Occipital lobe (tissue), 2 donors: ENCODE results near the gene FER1L5. TPM values are rescaled to one million over a fixed set of nuclear protein-coding genes. Genes with fewer than 3 reads are reported as not detected.

ENCODE experiments used
- DNase-seq: peaks from one replicate; lab custom pipeline; 2025; lab: John Stamatoyannopoulos, UW
- total RNA-seq: library from RNA; depleted of rRNA; stranded (reverse); fragments of >200 nt; gene quantifications from one replicate; pipeline ENCODE4 v1.2.3, GENCODE V29; 2014

FER1L5 gene
- total RNA-seq, 1 donor from 2014 or later = 0.47 TPM

GRCh38 chr2:96695602-96696001, 53.0 kb downstream of the FER1L5 start:
- no peak for DNase-seq

GRCh38 chr2:96697476-96697875, 54.9 kb downstream of the FER1L5 start:
- DNase-seq = no peak

GRCh38 chr2:96698221-96698861, 55.8 kb downstream of the FER1L5 start:
- no peak for DNase-seq

GRCh38 chr2:96699021-96699420, 56.5 kb downstream of the FER1L5 start:
- DNase-seq = no peak

GRCh38 chr2:96699621-96700020, 57.1 kb downstream of the FER1L5 start:
- DNase-seq = no peak

- DNase-seq = no peak
Observed at GRCh38 chr2:96700086-96700485, 57.5 kb downstream of the FER1L5 start.

GRCh38 chr2:96701636-96702035, 59.1 kb downstream of the FER1L5 start:
- DNase-seq = no peak

GRCh38 chr2:96702098-96702785, 59.7 kb downstream of the FER1L5 start:
- no peak for DNase-seq

GRCh38 chr2:96703021-96703751, 60.6 kb downstream of the FER1L5 start:
- DNase-seq = no peak

- DNase-seq = no peak
Observed at GRCh38 chr2:96710985-96711384, 68.4 kb downstream of the FER1L5 start.

- DNase-seq = no peak
Observed at GRCh38 chr2:96715658-96716057, 73.1 kb downstream of the FER1L5 start.

GRCh38 chr2:96716388-96716787, 73.8 kb downstream of the FER1L5 start:
- no peak for DNase-seq

- no peak for DNase-seq
Observed at GRCh38 chr2:96726131-96726530, 83.6 kb downstream of the FER1L5 start.

- DNase-seq = no peak
Observed at GRCh38 chr2:96727431-96727830, 84.9 kb downstream of the FER1L5 start.

GRCh38 chr2:96729748-96730147, 87.2 kb downstream of the FER1L5 start:
- DNase-seq = no peak

GRCh38 chr2:96730212-96730611, 87.6 kb downstream of the FER1L5 start:
- DNase-seq = no peak

- no peak for DNase-seq
Observed at GRCh38 chr2:96733931-96734330, 91.4 kb downstream of the FER1L5 start.

GRCh38 chr2:96734880-96735583, 92.5 kb downstream of the FER1L5 start:
- no peak for DNase-seq

- DNase-seq = no peak
Observed at GRCh38 chr2:96737251-96737650, 94.7 kb downstream of the FER1L5 start.

GRCh38 chr2:96737831-96738230, 95.3 kb downstream of the FER1L5 start:
- no peak for DNase-seq

GRCh38 chr2:96739076-96739632, 96.6 kb downstream of the FER1L5 start:
- DNase-seq = no peak
